Hepatocyte (in vitro differentiated cells): Measurements from ENCODE around the gene TNNI3K.

Experiments used
- CTCF ChIP-seq: fragments of 200-600 bp; sonication (generic); IDR thresholded peaks from 2 replicates; pipeline ENCODE4 v1.5.1; 2016; ENCODE audit warnings: antibody characterized with exemption, mild to moderate bottlenecking; ENCODE audit not compliant: poor library complexity
- EZH2phosphoT487 ChIP-seq: fragments of 200-600 bp; sonication (generic); IDR thresholded peaks from one replicate; pipeline ENCODE4 v1.6.1; 2018; ENCODE audit warnings: antibody characterized with exemption, mild to moderate bottlenecking, low read depth, moderate library complexity; ENCODE audit not compliant: unreplicated experiment, severe bottlenecking

- TF ChIP-seq CTCF (peak; percentile 75), EZH2phosphoT487 (no peak)
These were observed 269.1 kb downstream of the TNNI3K start for GRCh38 chr1:74504125-74504932.
